HepG2 (cell line): ENCODE data around the gene IKZF4. TPM values are rescaled to one million over a fixed set of nuclear protein-coding genes. Genes with fewer than 3 reads are reported as not detected.
A peak's percentile ranks its signal among the peaks of the same experiment; 100 is the strongest.

Source experiments
- CHD4 ChIP-seq: fragments of 200-600 bp; sonication (generic); IDR thresholded peaks from 2 replicates; pipeline ENCODE4 v1.7.0; 2017; ENCODE audit warnings: mild to moderate bottlenecking, low read length, borderline replicate concordance
- GABPB1 ChIP-seq: IDR thresholded peaks from 2 replicates; pipeline ENCODE4 v1.6.1; 2016; ENCODE audit warnings: mild to moderate bottlenecking, missing genetic modification reagents, moderate library complexity, missing compliant biosample characterization
- GFI1 ChIP-seq: sonication (generic); formaldehyde crosslinking; IDR thresholded peaks from 2 replicates; pipeline ENCODE4 v1.5.0; 2020; ENCODE audit warnings: missing genetic modification reagents, mild to moderate bottlenecking, borderline replicate concordance
- GMEB2 ChIP-seq: IDR thresholded peaks from 2 replicates; pipeline ENCODE4 v1.6.1; 2016; ENCODE audit warnings: missing biosample characterization, missing genetic modification reagents, low read depth
- LCORL ChIP-seq, 2 experiments: fragments of 450-650 bp in 1 of 2; sonication (generic) in 1 of 2; formaldehyde crosslinking in 1 of 2; IDR thresholded peaks; 2 replicates each; pipeline versions ENCODE4 v1.5.0 to v1.6.1; 2017 to 2020; ENCODE audit warnings: antibody characterized with exemption in 1 of 2, missing genetic modification reagents in 1 of 2
- MIER3 ChIP-seq: IDR thresholded peaks from 2 replicates; pipeline ENCODE4 v1.6.1; 2016; ENCODE audit warnings: missing compliant biosample characterization, borderline replicate concordance
- PCBP2 ChIP-seq: fragments of 200-400 bp; formaldehyde crosslinking; optimal IDR thresholded peaks from 2 replicates; pipeline ENCODE3; 2018; ENCODE audit warnings: low read length, low read depth; ENCODE audit not compliant: poor library complexity, severe bottlenecking
- RBAK ChIP-seq: sonication (generic); formaldehyde crosslinking; IDR thresholded peaks from 2 replicates; pipeline ENCODE4 v1.5.1; 2020; ENCODE audit warnings: mild to moderate bottlenecking, missing genetic modification reagents
- REPIN1 ChIP-seq: sonication (generic); formaldehyde crosslinking; IDR thresholded peaks from 2 replicates; pipeline ENCODE4 v1.8.0; 2022; ENCODE audit warnings: missing genetic modification reagents, low read depth, mild to moderate bottlenecking, borderline replicate concordance
- SMAD3 ChIP-seq: sonication (generic); formaldehyde crosslinking; IDR thresholded peaks from 2 replicates; pipeline ENCODE4 v1.4.0; 2020; ENCODE audit warnings: missing genetic modification reagents
- TBX3 ChIP-seq: fragments of 450-650 bp; IDR thresholded peaks from 2 replicates; pipeline ENCODE4 v1.6.1; 2017; ENCODE audit warnings: antibody characterized with exemption, mild to moderate bottlenecking, inconsistent platforms, borderline replicate concordance
- UBTF ChIP-seq: sonication (generic); formaldehyde crosslinking; IDR thresholded peaks from 2 replicates; pipeline ENCODE4 v1.4.0; 2020; ENCODE audit warnings: mild to moderate bottlenecking, missing genetic modification reagents
- ZEB1 ChIP-seq: IDR thresholded peaks from 2 replicates; pipeline ENCODE4 v1.6.1; 2012; ENCODE audit warnings: mild to moderate bottlenecking, low read depth, inconsistent platforms; ENCODE audit not compliant: insufficient replicate concordance
- ZNF143 ChIP-seq: sonication (generic); formaldehyde crosslinking; IDR thresholded peaks from 2 replicates; pipeline ENCODE4 v1.4.0; 2020; ENCODE audit warnings: missing genetic modification reagents
- ZNF232 ChIP-seq: sonication (generic); formaldehyde crosslinking; IDR thresholded peaks from 2 replicates; pipeline ENCODE4 v1.4.0; 2020; ENCODE audit warnings: missing genetic modification reagents, borderline replicate concordance
- ZNF264 ChIP-seq: sonication (generic); formaldehyde crosslinking; IDR thresholded peaks from 2 replicates; pipeline ENCODE4 v1.4.0; 2020; ENCODE audit warnings: missing genetic modification reagents
- ZNF614 ChIP-seq: IDR thresholded peaks from 2 replicates; pipeline ENCODE4 v1.6.1; 2018; ENCODE audit warnings: missing biosample characterization, missing genetic modification reagents, inconsistent platforms, borderline replicate concordance
- ZNF616 ChIP-seq: sonication (generic); formaldehyde crosslinking; IDR thresholded peaks from 2 replicates; pipeline ENCODE4 v1.5.0; 2020; ENCODE audit warnings: low read depth, mild to moderate bottlenecking, missing genetic modification reagents
- ZNF746 ChIP-seq: sonication (generic); formaldehyde crosslinking; IDR thresholded peaks from 2 replicates; pipeline ENCODE4 v1.8.0; 2022; ENCODE audit warnings: mild to moderate bottlenecking, missing genetic modification reagents
- ZNF788 ChIP-seq: sonication (generic); formaldehyde crosslinking; IDR thresholded peaks from 2 replicates; pipeline ENCODE4 v1.5.0; 2020; ENCODE audit warnings: mild to moderate bottlenecking, missing genetic modification reagents, borderline replicate concordance
- ZSCAN22 ChIP-seq: sonication (generic); formaldehyde crosslinking; IDR thresholded peaks from 2 replicates; pipeline ENCODE4 v1.4.0; 2020; ENCODE audit warnings: mild to moderate bottlenecking, missing genetic modification reagents
- polyA plus RNA-seq, 8 experiments: library from polyadenylated mRNA; depleted of rRNA in 3 of 8; stranded (reverse) in 7 of 8; unstranded in 1 of 8; fragments of >200 nt; fragmentation: Illumina TruSeq in 4 of 8; extraction: Trizol in 4 of 8; gene quantifications; 2 replicates each; pipeline versions ENCODE4 v1.2.1 to v1.2.3, GENCODE V29; 2011 to 2016; ENCODE audit warnings: low read depth in 4 of 8, missing spikeins in 1 of 8, mixed read lengths in 1 of 8; ENCODE audit not compliant: insufficient read depth in 1 of 8
- total RNA-seq, 5 experiments: library from RNA; depleted of rRNA; stranded (reverse); fragments of >200 nt; fragmentation: Illumina TruSeq; extraction: Trizol; gene quantifications; 2 replicates each; pipeline ENCODE4 v1.2.3, GENCODE V29; 2016; ENCODE audit warnings: low read depth in 1 of 5
- TF ChIP-seq, protein P1 (sequence below): IDR thresholded peaks from 2 replicates; pipeline ENCODE4 v1.6.1; 2016; ENCODE audit warnings: mild to moderate bottlenecking, missing biosample characterization, missing genetic modification reagents
- TF ChIP-seq, protein P2 (sequence below): sonication (generic); formaldehyde crosslinking; IDR thresholded peaks from 2 replicates; pipeline ENCODE4 v1.4.0; 2020; ENCODE audit warnings: missing genetic modification reagents; ENCODE audit errors: not compliant biosample characterization

The IKZF4 gene
- total and polyA plus RNA-seq, 2 of the 13 experiments (the other 11 are each of a cell fraction or from before 2014, with no cell fraction given) = 0.58 to 2.2 TPM

- TF ChIP-seq, protein P1, sequence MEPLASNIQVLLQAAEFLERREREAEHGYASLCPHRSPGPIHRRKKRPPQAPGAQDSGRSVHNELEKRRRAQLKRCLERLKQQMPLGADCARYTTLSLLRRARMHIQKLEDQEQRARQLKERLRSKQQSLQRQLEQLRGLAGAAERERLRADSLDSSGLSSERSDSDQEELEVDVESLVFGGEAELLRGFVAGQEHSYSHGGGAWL (CRISPR knock-in tag) = 0 out of 2 replicates have a peak, but pooled peaks have one; percentile 57
- peak; percentile 97 for TF ChIP-seq ZNF788
- peak; percentile 98 for TF ChIP-seq ZNF746 (CRISPR knock-in tag)
- peak; percentile 68; the same call in 1 of the 2 replicates for TF ChIP-seq ZNF143 (CRISPR knock-in tag)
- TF ChIP-seq ZNF264 = peak; percentile 93
- peak; percentile 91 for TF ChIP-seq GFI1 (CRISPR knock-in tag)
- no peak for TF ChIP-seq PCBP2
- peak; percentile 81 for TF ChIP-seq UBTF (CRISPR knock-in tag)
- TF ChIP-seq MIER3 (CRISPR knock-in tag) = peak; percentile 99
- TF ChIP-seq RBAK (CRISPR knock-in tag) = 0 out of 2 replicates have a peak, but pooled peaks have one; percentile 26
- TF ChIP-seq ZNF232 (CRISPR knock-in tag) = no peak; the same call in 1 of the 2 replicates
- peak; percentile 88 for TF ChIP-seq REPIN1 (CRISPR knock-in tag)
- 0 out of 2 replicates have a peak, but pooled peaks have one; percentile 33 for TF ChIP-seq LCORL (IDR thresholded peaks at IDR 0.05)
- peak; percentile 96 for TF ChIP-seq LCORL (CRISPR knock-in tag; IDR thresholded peaks at IDR 0.05)
- peak; percentile 86 for TF ChIP-seq ZNF616 (CRISPR knock-in tag)
- peak; percentile 97 for TF ChIP-seq SMAD3 (CRISPR knock-in tag)
- TF ChIP-seq GABPB1 (CRISPR knock-in tag) = peak; percentile 71
- TF ChIP-seq GMEB2 (CRISPR knock-in tag) = peak; percentile 34; the same call in 1 of the 2 replicates
- TF ChIP-seq ZNF614 (CRISPR knock-in tag) = peak; percentile 98
- no peak for TF ChIP-seq CHD4
- peak; percentile 66; the same call in 1 of the 2 replicates for TF ChIP-seq ZSCAN22 (CRISPR knock-in tag)
- TF ChIP-seq TBX3 = peak; percentile 89
- TF ChIP-seq, protein P2, sequence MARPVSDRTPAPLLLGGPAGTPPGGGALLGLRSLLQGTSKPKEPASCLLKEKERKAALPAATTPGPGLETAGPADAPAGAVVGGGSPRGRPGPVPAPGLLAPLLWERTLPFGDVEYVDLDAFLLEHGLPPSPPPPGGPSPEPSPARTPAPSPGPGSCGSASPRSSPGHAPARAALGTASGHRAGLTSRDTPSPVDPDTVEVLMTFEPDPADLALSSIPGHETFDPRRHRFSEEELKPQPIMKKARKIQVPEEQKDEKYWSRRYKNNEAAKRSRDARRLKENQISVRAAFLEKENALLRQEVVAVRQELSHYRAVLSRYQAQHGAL (CRISPR knock-in tag) = no peak
- peak; percentile 86 for TF ChIP-seq ZEB1
These were observed 60.8 kb downstream of the IKZF4 start (continued) for GRCh38 chr12:56081393-56082347.
